GM20431 (cell line): ENCODE results near the gene IGSF10.

Experiments
- in situ Hi-C: fragments of 300-500 bp; cut with MseI, MboI; formaldehyde crosslinking; loops from one replicate; pipeline ENCODE4 v1.15.0; 2020; ENCODE audit warnings: low sequenced_read_pairs; ENCODE audit not compliant: unreplicated experiment

Gene IGSF10

DNA sequence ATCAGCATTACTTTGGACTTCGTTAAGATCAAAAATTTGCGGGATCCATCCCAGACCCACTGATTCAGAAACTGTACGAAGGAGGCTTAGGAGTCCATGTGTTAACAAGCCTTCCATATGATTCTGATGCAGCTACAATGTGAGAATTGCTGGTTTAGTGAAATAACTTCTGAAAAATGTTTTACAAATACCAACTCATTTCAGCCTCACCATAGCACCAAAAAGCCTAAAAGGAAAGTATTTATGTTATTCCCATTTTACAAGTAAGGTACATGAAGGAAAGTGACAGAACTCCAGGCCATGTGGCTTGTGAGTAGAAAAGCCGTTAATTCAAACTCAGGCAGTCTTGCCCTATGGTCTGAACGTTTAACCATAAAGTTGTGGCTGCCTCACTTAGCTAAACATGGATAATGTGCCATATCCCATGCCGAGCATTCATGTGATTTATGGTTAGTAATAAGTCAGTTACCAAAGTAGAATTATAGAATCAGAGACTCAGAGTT, 1.5 kb upstream of the IGSF10 start:
- in situ Hi-C loops = no loop called here

GRCh38 chr3:151460228-151460627, 633 bp downstream of the IGSF10 start:
- in situ Hi-C loops = no loop called here

DNA sequence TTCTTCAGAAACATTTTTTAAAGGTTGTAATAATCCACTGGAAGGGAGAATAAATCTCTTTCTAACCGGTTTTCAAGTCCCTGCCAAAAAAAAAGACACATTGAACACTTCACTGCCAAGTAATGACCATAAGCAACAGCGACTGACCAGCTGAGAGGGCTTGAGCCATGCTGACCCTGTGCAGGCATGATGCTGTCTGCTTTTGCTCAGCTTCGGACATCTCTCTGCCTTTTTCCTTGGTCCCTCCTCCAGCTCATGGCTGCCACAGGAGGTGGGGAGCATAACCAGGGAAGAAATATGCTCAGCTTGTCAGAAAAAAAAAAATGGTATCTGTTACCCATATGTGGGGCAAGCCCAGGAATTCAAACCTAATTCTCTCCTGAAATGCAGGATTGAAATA, 1.5 kb downstream of the IGSF10 start:
- in situ Hi-C loops = no loop called here

DNA sequence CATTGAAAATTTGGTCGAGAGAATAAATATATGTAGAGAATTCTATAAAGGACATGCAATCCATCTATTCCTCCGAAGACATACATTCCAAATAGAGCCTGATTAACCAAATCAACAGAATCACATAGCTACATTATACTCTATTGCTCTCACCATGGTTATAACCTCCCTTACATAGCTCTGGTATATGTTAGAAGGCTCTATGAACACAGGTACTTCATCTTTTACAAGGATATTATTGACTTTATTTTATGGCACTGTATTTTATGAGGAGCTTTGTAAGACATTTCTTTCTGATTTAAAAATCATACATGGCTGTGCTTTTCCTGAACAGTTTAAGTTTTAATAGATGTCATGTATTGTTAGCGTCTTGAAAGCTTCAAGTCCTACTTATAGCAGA, 4.8 kb downstream of the IGSF10 start:
- in situ Hi-C loops = no loop called here

DNA sequence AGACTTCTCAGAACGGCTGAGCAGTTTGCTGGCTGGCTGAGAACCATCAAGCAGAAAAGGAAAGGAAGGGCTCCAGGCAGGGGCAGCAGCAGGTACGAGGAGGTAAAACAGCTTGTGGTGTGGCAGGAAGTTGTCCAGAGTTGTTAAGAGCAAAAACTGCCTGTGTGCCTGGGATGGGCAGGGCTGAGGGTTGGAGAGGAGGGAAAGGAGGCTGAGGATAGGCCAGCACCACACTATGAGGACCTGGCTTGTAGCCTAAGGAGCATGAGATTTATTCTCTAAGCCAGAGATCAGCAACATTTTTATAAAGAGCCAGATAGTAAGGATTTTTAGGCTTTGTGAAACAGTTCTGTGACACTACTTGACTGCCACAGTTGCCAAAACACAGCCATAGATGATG, 8.0 kb downstream of the IGSF10 start:
- in situ Hi-C loops = no loop called here

DNA sequence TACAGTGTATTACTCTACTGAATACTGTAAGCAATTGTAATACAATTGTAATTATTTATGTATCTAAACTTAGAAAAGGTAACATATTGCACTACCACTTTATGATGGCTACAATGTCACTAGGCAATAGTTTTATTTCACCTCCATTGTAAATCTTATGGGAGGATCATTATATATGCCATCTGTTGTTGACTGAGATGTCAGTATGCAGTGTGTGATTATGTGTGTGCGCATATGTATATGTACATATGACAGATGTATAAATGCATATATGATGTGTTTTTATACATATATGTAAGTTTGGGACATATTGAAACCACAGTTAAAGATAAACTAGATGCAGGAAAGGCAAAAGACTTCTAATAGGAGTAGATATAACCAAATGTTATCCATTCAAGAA, 8.5 kb downstream of the IGSF10 start:
- in situ Hi-C loops = no loop called here

GRCh38 chr3:151446002-151446340, 14.9 kb downstream of the IGSF10 start:
- in situ Hi-C loops = loop anchor here (25.0 kb wide), 2 partner anchors 391 to 466 kb away; no protein-coding TSS in a partner anchor

DNA sequence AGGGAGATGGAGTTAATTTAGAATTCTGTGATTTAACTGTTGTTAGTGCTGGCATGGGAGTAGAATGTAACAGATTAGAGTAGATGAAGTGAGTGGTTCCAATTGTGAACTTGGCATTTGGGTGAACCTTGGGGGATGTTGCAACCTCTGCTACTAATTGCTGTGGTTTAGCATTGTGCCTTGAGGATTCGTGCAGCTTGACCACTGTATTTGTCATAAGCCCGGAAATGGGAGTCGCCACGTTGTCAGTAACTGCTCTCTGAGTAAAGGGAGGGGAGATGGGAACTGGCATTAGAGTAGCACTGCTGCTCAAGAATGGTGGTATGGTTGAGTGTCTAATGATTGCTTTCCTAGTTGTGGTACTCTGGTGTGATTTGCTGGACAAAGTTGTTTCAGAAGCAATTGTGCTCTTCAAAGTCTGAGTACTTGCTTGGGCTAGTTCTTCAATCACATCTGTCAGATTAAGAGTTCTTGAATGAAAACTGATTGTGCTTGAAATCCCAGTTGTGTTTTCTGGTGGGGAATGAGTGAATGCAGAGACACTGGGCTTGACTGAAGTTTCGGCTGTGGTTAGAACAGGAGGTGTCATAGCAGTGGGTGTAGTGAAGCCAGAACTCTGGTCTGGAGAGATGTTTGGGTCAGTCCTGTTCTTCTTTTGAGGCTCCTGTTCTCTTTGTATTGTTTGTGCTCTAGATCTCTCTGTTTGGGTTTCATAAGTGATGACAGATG, 15.4 kb downstream of the IGSF10 start:
- in situ Hi-C loops = loop anchor here (25.0 kb wide), 2 partner anchors 392 to 467 kb away; no protein-coding TSS in a partner anchor

GRCh38 chr3:151443583-151443982, 17.3 kb downstream of the IGSF10 start:
- in situ Hi-C loops = loop anchor here (25.0 kb wide), 2 partner anchors 394 to 469 kb away; no protein-coding TSS in a partner anchor

DNA sequence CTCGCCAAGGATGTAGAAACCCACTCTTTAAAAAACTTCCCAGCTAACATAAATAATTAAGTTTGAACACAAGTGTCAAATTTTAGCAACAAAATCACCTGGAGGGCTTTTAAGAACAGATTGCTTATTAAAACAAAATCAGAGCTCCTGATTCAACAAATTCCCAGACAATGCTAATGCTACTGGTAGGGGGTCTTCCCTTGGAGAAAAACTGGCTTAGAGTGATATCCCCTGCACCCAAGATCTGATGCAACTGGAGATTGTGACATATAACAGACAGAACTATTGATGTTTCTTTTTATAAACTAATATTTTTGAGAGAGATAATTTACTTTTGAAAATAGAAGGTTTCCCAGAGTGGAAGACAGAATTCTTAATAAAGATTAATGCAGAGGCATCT, 19.9 kb downstream of the IGSF10 start:
- in situ Hi-C loops = loop anchor here (25.0 kb wide), 2 partner anchors 396 to 471 kb away; no protein-coding TSS in a partner anchor

- in situ Hi-C loops = loop anchor here (25.0 kb wide), 2 partner anchors 398 to 473 kb away; no protein-coding TSS in a partner anchor
These were observed 21.2 kb downstream of the IGSF10 start for GRCh38 chr3:151439652-151440125.

DNA sequence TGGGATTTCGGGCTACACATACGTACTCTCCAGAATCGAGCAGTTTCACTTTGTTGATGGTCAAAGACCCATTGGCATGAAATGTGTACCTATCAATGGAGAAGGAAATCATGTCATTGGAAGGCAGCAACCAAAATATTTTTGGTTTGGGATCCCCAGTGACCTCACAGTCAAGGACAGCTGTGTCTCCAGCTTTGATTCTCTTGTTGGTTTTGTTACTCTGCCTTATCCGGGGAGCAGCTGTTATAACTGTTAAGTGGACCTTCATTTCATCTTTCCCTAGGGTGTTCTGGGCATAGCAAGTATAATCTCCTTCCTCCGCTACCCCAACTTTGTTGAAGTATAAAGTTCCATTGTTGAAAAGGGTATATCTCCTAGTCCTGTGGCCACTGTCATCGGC, 23.0 kb downstream of the IGSF10 start:
- in situ Hi-C loops = loop anchor here (25.0 kb wide), 2 partner anchors 399 to 474 kb away; no protein-coding TSS in a partner anchor

GRCh38 chr3:151436675-151437446, 24.0 kb downstream of the IGSF10 start:
- in situ Hi-C loops = loop anchor here (25.0 kb wide), 2 partner anchors 400 to 475 kb away; no protein-coding TSS in a partner anchor

DNA sequence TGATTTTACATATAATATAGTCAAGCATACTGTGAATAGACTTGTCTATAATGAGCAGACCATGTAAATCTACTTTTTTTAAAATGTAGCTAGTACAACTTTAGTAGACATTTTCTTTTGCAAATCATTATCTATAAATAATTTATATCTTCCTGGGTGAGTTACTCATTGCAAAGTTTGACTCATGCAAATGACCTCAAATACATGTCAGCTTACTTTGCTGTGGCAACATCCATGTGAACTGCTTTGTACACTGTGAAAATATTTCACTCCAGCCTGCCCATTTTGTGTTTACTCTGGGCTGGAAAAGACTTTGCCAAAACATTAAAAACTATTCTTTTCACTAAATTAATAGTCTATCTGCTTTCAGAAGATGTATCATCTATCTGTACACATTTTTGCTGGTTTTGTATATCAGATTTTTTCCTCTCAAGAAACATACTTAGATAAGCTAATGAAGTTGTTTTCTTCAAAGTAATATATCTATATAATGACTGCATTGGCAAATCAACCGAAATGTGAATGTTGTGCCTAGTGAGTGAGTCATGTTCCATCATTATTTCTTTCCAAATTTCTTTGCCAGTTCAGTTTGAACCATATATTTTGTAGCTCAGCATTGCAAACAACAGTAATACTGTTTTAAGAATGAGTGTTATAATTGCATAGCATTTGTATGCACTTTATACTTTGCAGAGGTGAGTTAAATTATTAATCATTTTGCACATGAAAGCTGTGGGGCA, 26.5 kb downstream of the IGSF10 start:
- in situ Hi-C loops = loop anchor here (25.0 kb wide), 2 partner anchors 403 to 478 kb away; no protein-coding TSS in a partner anchor

DNA sequence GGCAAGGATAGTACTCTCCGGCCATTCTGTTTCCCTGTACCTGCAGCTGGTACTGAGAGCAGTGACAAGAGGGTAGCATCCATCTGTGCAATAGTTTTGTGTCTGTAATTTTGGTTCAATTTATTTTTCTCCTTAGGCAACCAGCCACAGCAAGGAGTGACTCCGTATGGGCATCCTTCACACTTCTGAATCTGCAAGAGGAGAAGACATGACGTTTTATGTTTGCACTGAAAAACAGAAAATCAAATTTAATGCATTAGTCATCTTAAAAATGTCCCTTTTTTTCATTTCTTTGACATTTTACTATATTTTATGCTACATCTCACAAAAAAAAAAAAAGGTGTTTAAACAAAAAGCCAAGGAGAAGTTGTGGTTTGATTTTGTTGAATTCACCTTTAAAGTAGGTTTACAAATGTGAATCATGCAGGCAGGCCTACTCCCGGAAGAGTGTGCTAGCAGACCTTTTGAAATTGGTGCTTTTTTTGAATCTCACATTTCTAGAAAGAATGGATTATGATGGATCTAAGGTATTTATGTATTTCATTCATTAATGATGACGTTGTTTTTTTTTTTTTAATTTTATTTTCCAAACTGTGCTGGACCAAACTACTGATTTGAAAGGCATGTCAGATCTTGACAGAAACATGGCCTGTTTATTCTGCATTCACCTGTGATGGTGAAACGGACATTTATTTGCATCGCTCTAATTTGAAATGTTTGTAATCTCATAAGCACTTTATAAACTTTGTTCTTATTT, 28.1 kb downstream of the IGSF10 start:
- in situ Hi-C loops = loop anchor here (25.0 kb wide), 2 partner anchors 405 to 480 kb away; no protein-coding TSS in a partner anchor

DNA sequence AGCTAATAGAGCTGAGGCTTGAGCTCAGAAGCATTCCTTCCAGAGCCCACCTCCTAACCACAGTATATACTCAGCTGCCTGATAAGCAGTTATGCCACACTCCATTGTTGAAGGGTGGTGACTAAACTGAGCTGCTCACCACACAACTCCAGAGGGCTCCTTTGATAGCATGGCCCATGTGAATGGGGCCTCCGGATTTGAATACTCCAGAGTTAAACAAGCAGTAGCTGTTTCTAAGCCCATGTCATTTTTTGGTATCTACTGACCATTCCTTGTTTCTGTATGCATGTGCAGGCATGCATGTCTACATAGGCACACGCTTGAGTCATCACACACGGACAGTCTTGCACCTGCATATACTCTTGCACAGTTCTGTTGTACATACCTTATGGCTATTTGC, 28.9 kb downstream of the IGSF10 start:
- in situ Hi-C loops = loop anchor here (25.0 kb wide), 2 partner anchors 405 to 480 kb away; no protein-coding TSS in a partner anchor

DNA sequence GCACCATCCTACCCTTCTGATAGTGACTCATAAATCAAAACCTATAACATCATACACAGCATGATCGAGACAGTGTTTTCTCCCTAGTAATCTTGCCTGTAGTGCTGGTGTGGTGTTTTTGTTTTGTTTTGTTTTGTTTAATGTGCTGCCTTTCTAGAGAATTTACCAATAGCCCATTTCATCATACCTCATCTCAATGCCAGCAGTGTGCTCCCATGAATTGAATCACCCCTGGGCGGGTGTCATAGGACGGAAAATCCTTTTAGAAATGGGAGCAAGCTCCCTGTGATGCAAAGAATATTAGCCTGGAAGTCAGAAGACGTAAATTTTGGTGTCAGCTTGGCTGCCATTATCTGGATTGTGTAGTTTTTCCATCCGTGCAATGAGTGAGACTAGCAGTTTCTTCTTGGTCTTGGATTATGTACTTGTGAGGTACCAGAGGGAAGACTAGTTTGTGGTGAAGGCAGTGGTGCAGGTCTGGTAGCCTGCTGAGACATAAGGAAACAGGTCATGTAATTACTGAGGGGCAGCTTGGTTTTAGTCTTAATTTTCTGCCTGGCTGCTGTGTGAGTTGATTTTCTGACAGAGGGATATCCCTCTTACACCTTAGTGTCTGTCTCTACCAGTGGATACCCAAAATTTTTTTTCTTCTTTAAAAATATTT, 29.9 kb downstream of the IGSF10 start:
- in situ Hi-C loops = loop anchor here (25.0 kb wide), 2 partner anchors 406 to 481 kb away; no protein-coding TSS in a partner anchor

- in situ Hi-C loops = loop anchor here (25.0 kb wide), 2 partner anchors 409 to 484 kb away; no protein-coding TSS in a partner anchor
These were observed 32.5 kb downstream of the IGSF10 start for GRCh38 chr3:151428386-151428785.

DNA sequence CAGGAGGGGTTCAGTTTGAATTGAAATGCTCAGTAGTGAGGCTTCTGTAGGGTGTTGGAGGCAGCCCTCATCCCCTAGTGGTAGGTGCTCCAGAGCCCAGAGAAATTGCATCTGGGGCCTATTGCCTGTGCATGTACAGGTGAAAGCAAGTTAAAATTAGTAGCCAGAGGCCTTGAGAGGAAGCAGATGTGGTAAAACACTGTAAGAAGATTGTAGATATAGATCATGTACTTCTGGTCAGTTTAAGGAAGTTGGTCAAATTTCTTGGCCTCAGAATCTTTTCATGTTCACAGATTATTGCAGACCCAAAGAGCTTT, 34.6 kb downstream of the IGSF10 start:
- in situ Hi-C loops = loop anchor here (25.0 kb wide), 2 partner anchors 411 to 486 kb away; no protein-coding TSS in a partner anchor
